A204.1 (cell line): ENCODE results near the gene RHBDD2.
A peak's percentile ranks its signal among the peaks of the same experiment; 100 is the strongest.
"Not testable (repeated sequence)": the region's sequence is repeated elsewhere in the genome, so short reads cannot be mapped to it uniquely, and the experiment has no call there.

Experiments used
- FAIRE-seq: peaks from 2 replicates; lab custom pipeline; 2012; peaks lifted over from hg19 to GRCh38; lab: Jason Lieb, UNC

Gene RHBDD2

DNA sequence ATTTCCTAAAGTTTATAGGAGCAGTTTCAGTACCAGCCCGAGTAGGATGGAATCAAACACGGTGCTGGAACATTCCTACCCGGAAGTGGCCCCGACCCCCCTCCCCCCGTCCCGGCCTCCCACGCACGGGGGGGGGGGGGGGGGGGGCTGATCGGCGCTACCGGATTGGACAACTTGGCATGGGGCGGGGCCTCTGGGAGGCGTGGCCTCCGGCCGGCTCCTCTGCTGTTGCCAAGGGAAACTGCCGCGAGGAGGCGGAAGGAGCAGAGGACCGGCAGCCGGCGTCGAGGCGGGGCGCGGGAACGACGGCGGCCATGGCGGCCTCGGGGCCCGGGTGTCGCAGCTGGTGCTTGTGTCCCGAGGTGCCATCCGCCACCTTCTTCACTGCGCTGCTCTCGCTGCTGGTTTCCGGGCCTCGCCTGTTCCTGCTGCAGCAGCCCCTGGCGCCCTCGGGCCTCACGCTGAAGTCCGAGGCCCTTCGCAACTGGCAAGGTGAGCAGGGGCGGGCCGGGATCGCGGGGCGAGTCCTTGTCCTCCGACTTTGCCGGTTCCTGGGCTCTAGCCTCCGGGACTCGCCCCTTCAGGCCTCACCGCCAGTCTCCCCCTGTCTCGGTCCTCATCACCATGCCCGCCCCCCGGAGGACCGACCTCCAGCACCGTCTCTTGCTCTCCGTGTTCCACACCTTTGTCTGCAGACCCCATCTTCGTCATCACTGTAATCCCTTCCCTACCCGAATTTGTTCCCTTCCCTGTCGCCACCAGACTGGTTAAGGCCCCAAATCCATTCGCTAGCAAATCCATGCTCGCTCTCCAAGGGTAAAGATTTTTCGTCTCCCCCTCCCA is at the start of gene RHBDD2:
Gene RHBDD2 (plus strand): TSS at position 266 of the 843 bp plus-strand sequence. CDS start 49 bp downstream, at position 315.
- no peak for FAIRE-seq

DNA sequence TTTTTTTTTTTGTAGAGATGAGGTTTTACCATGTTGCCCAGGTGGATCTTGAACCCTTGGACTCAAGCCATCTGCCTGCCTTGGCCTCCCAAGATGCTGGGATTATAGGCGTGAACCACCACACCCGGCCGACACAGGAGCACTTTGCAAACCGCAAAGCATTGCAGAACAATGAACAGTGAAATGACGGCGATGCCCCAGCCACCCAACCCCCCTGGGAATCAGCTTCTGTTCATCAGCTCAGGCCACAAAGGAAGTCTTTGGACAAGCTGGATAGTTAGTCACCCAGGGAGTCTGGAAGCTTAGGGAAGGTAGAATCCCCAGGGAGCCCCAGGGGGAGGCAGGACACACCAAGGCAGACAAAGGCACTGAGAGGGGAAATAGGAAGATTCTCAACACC is 49.2 kb upstream of the RHBDD2 start:
- FAIRE-seq, result not testable (repeated sequence)

DNA sequence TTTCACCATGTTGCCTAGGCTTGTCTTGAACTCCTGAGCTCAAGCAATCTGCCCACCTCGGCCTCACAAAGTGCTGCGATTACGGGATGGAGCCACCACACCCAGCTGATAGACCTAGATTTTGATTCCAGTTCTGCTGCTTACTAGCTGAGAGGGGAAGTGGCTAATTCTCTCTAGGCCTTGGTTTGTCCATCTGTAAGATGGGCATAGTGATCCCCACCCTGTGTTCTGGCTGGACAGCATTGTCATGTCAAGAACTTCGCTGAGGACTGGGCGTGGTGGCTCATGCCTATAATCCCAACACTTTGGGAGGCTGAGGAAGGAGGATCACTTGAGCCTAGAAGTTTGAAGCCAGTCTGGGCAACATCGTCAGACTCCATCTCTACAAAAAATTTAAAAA is 47.9 kb upstream of the RHBDD2 start:
- FAIRE-seq, result no peak

DNA sequence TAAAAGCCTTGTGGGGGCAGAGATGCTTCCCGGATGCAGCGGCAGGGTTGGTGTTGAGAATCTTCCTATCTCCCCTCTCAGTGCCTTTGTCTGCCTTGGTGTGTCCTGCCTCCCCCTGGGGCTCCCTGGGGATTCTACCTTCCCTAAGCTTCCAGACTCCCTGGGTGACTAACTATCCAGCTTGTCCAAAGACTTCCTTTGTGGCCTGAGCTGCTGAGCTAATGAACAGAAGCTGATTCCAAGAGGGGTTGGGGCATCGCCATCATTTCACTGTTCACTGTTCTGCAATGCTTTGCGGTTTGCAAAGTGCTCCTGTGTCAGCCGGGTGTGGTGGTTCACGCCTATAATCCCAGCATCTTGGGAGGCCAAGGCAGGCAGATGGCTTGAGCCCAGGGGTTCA is 45.2 kb upstream of the RHBDD2 start:
- FAIRE-seq, result not testable (repeated sequence)

DNA sequence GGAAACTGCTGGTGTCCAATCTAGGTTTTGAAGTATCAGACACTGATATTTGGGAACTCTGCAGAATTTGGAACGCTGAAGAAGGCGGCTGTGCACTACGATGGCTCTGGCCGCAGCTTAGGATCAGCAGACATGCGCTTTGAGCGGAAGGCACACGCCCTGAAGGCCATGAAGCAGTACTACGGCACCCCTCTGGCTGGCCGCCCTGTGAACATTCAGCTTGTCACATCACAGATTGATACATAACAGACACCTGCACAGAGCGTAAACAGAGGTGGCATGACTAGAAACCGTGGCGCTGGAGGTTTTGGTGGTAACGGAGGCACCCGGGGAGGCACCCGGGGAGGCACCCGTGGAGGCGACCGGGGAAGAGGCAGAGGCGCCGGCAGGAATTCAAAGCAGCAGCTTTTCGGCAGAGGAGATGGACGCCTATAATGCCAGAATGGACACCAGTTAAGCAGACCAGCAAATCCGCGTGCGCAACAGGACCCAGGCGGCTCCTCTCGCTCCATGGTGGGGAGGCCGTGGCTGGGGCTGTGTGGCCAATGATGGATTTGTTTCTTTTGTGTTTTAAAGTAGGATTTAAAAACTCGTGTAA is 43.0 kb upstream of the RHBDD2 start:
- no peak for FAIRE-seq

DNA sequence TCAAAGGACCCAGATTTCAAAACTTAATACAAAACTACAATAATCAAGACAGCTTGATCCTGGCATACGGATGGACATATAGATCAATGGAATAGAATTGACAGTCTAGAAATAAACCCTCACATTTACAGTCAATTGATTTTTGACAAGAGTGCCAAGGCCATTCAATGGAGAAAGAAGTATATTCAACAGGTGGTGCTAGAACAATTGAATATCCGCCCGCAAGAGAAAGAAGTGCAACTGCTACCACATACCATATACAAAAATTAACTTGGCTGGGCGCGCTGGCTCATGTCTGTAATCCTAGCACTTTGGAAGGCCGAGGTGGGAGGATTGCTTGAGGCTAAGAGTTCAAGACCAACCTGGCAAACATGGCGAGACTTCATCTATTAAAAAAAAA is 42.0 kb upstream of the RHBDD2 start:
- FAIRE-seq, result no peak

DNA sequence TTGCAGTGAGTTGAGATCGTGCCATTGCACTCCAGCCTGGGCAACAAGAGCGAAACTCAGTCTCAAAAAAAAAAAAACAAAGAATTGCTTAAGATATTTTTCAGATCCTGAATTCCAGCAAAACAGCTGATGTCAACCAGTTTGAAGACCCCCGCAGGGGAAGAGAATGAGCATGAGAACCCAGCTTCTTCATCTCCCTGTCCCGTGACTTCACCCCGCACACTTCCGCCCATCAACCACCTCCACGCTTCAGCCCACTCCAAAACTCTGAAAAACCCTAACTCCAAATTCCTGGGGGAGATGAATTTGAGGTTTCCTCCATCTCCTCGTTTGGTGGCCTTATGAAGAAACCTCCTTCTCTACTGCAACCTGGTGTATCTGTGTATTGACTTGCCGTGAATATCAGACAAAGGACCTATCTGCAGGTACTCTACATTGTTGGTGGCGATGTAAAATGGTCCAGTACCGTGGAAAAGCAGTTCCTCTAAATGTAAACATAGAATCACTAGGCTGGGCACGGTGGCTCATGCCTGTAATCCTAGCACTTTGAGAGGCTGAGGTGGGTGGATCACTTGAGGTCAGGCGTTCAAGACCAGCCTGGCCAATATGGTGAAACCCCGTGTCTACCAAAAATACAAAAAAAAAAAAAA is 40.4 kb upstream of the RHBDD2 start:
- not testable (repeated sequence) for FAIRE-seq

DNA sequence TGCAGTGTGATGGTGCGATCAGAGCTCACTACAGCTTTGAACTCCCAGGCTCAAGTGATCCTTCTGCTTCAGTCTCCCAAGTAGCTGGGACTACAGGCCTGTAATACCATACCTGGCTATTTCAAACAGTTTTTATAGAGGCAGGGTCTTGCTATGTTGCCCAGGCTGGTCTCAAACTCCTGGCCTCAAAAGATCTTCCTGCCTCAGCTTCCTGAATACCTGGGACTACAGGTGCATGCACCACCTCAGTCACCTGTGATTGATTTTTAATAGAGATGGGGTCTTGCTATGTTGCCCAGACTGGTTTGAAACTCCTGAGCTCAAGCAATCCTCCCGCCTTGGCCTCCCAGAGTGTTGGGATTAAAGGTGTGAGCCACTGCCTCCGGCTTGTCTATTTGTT is 38.8 kb upstream of the RHBDD2 start:
- FAIRE-seq, result no peak

DNA sequence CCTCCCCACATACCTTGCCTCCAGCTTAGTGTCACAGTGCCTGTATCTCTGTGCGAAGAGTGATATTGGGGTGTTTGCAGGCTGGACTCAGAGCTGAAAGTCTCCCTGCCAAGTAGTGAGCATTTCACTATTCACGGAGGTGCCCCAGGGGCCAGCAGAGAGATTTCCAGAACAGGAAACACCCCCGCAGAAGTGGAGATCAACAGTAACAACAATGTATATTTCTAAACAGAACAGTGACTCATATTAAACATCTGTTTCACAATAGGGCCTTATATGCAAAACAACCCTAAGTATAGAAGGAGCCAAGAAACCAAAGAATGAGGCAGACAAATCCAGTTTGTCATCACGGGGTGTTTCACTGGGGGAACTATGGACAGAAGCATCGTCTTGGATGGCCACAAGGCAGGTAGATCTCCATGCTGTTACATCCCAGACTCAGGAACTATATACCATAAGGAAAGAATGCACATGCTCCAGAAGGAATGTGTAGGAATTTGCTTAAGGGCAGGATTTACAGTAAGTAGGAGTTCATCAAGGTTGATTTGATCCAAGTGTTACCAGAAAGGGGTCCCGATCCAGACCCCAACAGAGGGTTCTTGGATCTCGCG is 35.9 kb upstream of the RHBDD2 start:
- FAIRE-seq, result no peak

DNA sequence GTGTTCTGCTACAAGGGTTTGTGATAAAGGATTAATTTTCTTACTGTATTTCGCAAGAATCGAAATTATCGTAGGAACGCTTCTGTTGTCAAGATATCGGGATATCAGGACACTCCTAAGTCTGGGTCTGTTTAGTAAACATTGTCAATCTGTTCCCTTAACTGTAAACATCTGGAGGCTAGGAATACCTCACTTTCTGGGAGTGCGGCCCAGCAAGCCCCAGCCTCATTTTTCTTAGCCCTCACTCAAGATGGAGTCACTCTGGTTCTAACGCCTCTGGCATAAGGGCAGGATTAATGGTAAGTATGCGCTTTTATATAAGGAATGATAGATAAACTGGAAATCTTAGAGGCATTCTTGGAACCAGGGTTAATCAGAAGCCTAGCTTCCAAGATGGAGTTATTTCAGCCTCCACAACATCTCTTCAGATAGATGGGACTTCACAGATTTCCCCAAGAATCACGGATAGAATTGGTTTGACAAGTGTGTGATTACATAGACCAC is 35.2 kb upstream of the RHBDD2 start:
- no peak for FAIRE-seq

DNA sequence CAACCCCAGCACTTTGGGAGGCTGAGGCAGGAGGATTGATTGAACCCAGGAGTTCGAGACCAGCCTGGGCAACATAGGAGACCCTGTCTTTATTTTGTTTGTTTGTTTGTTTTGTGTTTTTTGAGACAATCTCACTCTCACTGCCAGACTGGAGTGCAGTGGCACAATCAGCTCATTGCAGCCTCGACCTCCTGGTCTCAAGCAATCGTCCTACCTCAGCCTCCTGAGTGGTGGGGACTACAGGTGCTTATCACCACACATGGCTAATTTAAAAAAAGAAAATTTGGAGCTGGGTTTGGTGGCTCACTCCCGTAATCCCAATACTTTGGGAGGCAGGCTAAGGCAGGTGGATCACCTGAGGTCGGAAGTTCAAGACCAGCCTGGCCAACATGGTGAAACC is 34.7 kb upstream of the RHBDD2 start:
- FAIRE-seq, result no peak

DNA sequence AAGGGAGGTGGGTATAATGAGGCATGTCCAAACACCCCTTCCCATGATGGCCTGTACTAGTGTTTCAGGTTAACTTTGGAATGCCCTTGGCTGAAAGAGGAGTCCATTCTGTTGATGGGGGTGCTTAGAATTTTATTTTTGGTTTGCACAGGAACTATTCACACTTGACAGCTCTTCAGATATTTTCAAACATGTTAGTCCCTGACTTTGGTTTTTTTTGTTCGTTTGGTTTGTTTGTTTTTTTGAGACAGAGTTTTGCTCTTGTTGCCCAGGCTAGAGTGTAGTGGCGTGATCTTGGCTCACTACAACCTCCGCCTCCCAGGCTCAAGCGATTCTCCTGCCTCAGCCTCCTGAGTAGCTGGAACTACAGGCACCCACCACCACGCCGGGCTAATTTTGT is 33.7 kb upstream of the RHBDD2 start:
- FAIRE-seq, result not testable (repeated sequence)

DNA sequence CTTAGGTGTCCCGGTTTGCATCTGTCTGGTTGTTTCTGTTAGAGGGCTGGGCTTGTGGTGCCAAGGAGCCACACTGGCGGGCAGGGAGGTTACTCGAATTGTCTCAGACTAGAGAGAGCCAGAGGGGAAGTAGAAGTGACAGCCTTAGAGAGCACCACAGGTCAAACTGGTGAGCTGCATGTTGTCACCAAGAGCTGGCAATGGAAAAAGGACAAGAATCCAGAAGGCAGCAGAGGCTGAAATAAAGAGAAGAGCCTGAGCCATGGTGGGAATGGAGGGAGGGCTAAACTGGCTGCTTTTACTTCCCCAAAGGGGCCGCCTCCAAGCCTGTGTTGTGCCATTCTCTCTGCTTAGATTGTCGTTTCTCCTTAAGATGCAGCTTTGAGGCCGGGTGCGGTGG is 31.1 kb upstream of the RHBDD2 start:
- no peak for FAIRE-seq

DNA sequence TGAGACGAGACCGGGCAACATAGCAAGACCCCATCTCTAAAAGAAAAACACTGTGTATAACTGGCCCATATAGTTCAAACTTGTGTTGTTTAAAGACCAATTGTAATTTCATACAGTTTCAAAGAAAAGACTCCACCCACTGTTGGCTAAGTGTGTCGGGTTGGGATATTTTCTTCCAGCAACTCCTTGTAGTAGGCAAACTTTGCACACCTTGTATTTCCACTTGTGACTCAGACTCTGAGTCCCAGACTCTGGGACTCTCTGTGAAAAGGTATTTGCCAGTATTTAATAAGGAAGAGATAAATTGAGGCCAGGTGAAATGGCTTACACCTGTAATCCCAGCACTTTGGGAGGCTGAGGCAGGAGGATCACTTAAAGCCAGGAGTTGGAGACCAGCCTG is 29.3 kb upstream of the RHBDD2 start:
- no peak for FAIRE-seq

DNA sequence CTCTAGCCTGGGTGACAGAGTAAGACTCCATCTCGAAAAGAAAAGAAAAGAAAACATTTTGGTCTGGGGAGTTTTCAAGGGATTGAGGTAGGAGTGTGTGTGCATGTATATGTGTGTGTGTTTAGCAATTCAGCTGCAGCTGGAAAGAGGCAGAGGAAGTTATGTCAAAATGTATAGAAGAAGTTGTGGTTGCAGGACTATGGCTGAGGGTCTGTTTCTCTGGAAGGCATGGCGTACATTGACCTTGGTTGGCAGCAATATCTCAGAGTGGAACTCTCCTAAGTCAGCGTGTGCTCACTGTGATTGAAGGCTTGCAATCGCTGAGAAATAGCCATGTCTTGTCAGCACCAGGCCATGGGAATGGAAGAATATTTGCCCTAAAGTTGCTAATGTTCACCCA is 28.6 kb upstream of the RHBDD2 start:
- no peak for FAIRE-seq

DNA sequence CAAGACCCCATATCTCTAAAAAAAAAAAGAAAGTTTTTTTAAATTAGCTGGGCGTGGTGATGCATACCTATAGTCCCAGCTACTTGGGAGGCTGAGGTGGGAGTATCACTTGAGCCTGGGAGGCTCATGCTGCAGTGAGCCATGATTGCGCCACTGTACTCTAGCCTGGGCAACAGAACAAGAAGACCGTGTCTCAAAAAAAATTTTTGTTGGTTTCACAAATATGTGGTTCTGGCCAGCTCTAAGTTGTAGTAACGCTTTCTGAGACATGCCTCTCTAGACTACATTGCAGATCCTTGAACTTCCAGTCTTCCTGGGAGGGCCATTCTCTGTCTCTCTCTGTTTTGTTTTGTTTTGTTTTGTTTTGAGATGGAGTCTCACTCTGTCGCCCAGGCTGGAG is 24.6 kb upstream of the RHBDD2 start:
- no peak for FAIRE-seq

DNA sequence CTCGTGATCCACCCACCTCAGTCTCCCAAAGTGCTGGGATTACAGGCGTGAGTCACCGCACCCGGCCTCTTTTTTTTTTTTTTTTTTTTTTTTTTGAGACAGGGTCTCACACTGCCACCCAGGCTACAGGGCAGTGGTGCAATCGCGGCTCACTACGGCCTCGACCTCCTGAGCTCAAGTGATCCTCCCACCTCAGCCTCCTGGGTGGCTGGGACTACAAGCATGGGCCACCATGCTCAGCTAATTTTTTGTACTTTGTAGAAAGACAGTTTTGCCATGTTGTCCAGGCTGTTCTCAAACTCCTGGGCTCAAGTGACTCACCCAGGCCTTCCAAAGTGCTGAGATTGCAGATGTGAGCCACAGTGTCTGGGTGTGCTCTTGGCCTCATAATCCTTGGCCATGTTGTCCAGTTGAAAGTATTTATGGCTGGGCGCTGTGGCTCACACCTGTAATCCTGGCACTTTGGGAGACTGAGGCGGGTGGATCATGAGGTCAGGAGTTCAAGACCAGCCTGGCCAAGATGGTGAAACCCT is 24.0 kb upstream of the RHBDD2 start:
- FAIRE-seq, result not testable (repeated sequence)

DNA sequence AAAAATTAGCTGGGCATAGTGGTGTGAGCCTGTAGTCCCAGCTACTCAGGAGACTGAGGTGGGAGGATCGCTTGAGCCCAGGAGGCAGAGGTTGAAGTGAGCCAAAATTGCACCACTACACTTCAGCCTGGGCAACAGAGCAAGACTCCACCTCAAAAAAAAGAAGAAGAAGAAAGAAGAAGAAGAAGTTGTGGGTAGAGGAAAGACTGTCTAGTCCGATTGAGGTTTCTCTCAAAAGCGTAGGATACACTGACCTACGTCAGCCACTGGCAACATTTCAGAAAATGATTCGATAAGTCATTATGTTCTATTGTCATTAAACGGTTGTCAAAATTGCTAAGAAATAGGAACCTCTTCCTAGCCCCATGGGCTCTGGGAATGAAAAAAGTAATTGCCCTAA is 22.3 kb upstream of the RHBDD2 start:
- FAIRE-seq, result no peak

DNA sequence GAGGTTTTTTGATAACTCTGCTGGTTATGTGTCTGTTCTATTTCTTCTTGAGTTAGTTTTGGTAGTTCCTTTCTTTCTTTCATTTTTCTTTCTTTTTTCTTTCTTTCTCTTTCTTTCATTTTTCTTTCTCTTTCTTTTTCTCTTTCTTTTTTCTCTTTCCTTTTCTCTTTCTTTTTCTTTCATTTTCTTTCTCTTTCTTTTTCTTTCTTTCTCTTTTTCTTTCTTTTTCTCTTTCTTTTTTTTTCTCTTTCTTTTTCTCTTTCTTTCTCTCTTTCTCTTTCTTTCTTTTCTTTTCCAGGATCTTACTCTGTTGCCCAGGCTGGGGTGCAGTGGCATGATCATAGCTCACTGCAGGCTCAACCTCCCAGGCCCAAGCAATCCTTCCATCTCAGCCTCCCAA is 20.4 kb upstream of the RHBDD2 start:
- peak; percentile 40 for FAIRE-seq

DNA sequence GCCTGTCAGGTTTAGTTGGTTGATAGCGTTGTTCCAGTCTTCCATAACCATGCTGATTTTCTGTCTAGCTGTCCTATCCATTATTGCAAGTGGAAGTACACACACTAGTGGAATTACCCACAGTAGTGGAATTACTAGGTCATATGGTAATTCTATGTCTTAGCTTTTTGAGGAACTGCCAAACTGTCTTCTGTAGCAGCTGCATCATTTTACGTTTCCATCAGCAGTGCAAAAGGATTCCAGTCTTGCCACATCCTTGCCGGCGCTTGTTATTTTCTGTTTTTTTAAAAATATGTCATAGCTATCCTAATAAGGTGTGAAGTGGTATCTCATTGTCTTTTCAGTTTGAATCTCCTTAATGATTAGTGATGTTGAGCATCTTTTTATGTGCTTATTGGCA is 17.2 kb upstream of the RHBDD2 start:
- FAIRE-seq, result no peak

DNA sequence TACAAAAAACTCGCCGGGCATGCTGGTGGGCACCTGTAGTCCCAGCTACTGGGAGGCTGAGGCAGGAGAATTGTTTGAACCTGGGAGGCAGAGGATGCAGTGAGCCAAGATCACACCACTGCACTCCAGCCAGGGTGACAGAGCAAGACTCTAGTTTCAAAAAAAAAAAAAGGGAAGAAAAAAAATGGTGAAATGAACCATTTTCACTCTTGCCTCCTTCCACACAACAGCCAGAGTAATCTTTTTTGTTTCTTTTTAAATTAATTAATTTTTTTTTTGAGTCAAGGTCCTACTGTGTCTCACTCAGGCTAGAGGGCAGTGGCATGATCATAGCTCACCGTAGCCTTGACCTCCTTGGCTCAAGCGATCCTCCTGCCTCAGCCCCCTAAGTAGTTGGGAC is 14.6 kb upstream of the RHBDD2 start:
- not testable (repeated sequence) for FAIRE-seq

DNA sequence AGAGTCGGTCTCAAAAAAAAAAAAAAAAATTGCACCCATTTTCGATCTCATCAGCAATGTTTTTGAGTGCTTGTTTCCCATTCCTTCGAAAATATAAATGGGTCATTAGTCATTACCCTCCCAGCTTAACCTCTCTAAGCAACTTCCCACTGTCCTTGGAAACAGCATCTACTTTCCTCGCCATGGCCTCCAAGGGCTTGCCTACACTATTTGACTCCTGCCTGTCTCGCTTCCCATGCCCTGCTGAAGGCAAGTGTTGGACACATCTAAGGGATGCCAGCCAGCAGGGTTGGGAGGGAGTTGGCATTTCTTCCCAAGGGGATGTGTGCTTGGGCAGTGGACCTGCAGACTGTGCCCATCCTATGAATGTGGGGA is 12.7 kb upstream of the RHBDD2 start:
- no peak for FAIRE-seq
